Measurements from ENCODE around the gene HDGFL2.

- TF ChIP-seq CTCF (IDR thresholded peaks at IDR 0.05 in 2 of 3, conservative IDR thresholded peaks at IDR 0.05 in 1 of 3; ENCODE audit: borderline replicate concordance in 1 of 3, insufficient read depth in 1 of 3, low read depth in 2 of 3, low read length in 2 of 3) = no peak
- no peak for TF ChIP-seq RAD21 (IDR thresholded peaks at IDR 0.05; ENCODE audit: low read depth)
These were observed 40.8 kb upstream of the HDGFL2 start for GRCh38 chr19:4431296-4431695.
